ENCODE data around the gene ARMC6.

Gene ARMC6

GRCh38 chr19:19033426-19034203 is at the start of gene ARMC6, which contains the start of gene SUGP2:
TSS of gene ARMC6 (plus strand) at chr19:19033603. CDS start at chr19:19034210, 607 bp downstream.
TSS of gene SUGP2 (minus strand) at chr19:19033517. CDS start at chr19:19031071, 2,446 bp downstream.
- DNase-seq (ENCODE audit: low spot score): peak; percentile 100

- no peak for DNase-seq (ENCODE audit: low spot score)
These were observed 49.2 kb upstream of the ARMC6 start for GRCh38 chr19:18984251-18984650.

- DNase-seq (ENCODE audit: low spot score): no peak
These were observed 48.1 kb upstream of the ARMC6 start for GRCh38 chr19:18985257-18985656.

- DNase-seq (ENCODE audit: low spot score): no peak
These were observed 45.9 kb upstream of the ARMC6 start for GRCh38 chr19:18987456-18987855.

GRCh38 chr19:18989316-18989715 is 44.1 kb upstream of the ARMC6 start:
- no peak for DNase-seq (ENCODE audit: low spot score)

GRCh38 chr19:18990128-18990708 is 43.2 kb upstream of the ARMC6 start:
- DNase-seq (ENCODE audit: low spot score): no peak

- no peak for DNase-seq (ENCODE audit: low spot score)
These were observed 42.4 kb upstream of the ARMC6 start for GRCh38 chr19:18991006-18991405.

- DNase-seq (ENCODE audit: low spot score): no peak
These were observed 41.9 kb upstream of the ARMC6 start for GRCh38 chr19:18991468-18991867.

GRCh38 chr19:18992696-18993095 is 40.7 kb upstream of the ARMC6 start:
- no peak for DNase-seq (ENCODE audit: low spot score)

- no peak for DNase-seq (ENCODE audit: low spot score)
These were observed 40.3 kb upstream of the ARMC6 start for GRCh38 chr19:18993115-18993514.

- peak; percentile 95 for DNase-seq (ENCODE audit: low spot score)
These were observed 37.6 kb upstream of the ARMC6 start for GRCh38 chr19:18995804-18996241.

- no peak for DNase-seq (ENCODE audit: low spot score)
These were observed 37.1 kb upstream of the ARMC6 start for GRCh38 chr19:18996351-18996750.

GRCh38 chr19:18996796-18997394 is 36.5 kb upstream of the ARMC6 start:
- no peak for DNase-seq (ENCODE audit: low spot score)

- DNase-seq (ENCODE audit: low spot score): no peak
These were observed 35.1 kb upstream of the ARMC6 start for GRCh38 chr19:18998276-18998675.

- DNase-seq (ENCODE audit: low spot score): no peak
These were observed 34.2 kb upstream of the ARMC6 start for GRCh38 chr19:18999016-18999758.

GRCh38 chr19:18999896-19000620 is 33.3 kb upstream of the ARMC6 start:
- DNase-seq (ENCODE audit: low spot score): peak; percentile 30

GRCh38 chr19:19004144-19004543 is 29.3 kb upstream of the ARMC6 start:
- no peak for DNase-seq (ENCODE audit: low spot score)

GRCh38 chr19:19006213-19006612 is 27.2 kb upstream of the ARMC6 start:
- DNase-seq (ENCODE audit: low spot score): no peak

- no peak for DNase-seq (ENCODE audit: low spot score)
These were observed 23.5 kb upstream of the ARMC6 start for GRCh38 chr19:19009951-19010350.

- no peak for DNase-seq (ENCODE audit: low spot score)
These were observed 22.9 kb upstream of the ARMC6 start for GRCh38 chr19:19010551-19010950.

GRCh38 chr19:19021115-19021514 is 12.3 kb upstream of the ARMC6 start:
- DNase-seq (ENCODE audit: low spot score): peak; percentile 52

Measured in AG20443 (cell line).